NCI-H2171 (cell line): Measurements from ENCODE around the gene PDLIM7.
A peak's percentile ranks its signal among the peaks of the same experiment; 100 is the strongest.

Source experiments
- DNase-seq: peaks from one replicate; lab custom pipeline; 2025; lab: John Stamatoyannopoulos, UW

The PDLIM7 gene

GRCh38 chr5:177472460-177473442, 24.7 kb downstream of the PDLIM7 start:
- DNase-seq = peak; percentile 27

GRCh38 chr5:177471610-177472356, 25.6 kb downstream of the PDLIM7 start:
- DNase-seq = no peak

GRCh38 chr5:177470759-177471536, 26.5 kb downstream of the PDLIM7 start:
- no peak for DNase-seq

- no peak for DNase-seq
These were observed 27.5 kb downstream of the PDLIM7 start for GRCh38 chr5:177469750-177470525.

- DNase-seq = no peak
These were observed 28.4 kb downstream of the PDLIM7 start for GRCh38 chr5:177468685-177469628.

GRCh38 chr5:177468329-177468684, 29.1 kb downstream of the PDLIM7 start:
- no peak for DNase-seq

- DNase-seq = no peak
These were observed 30.0 kb downstream of the PDLIM7 start for GRCh38 chr5:177467436-177467835.

GRCh38 chr5:177466861-177467260, 30.5 kb downstream of the PDLIM7 start:
- DNase-seq = no peak

GRCh38 chr5:177465044-177465443, 32.4 kb downstream of the PDLIM7 start:
- no peak for DNase-seq

GRCh38 chr5:177462021-177462670, 35.3 kb downstream of the PDLIM7 start:
- DNase-seq = no peak

- no peak for DNase-seq
These were observed 37.4 kb downstream of the PDLIM7 start for GRCh38 chr5:177459819-177460628.

GRCh38 chr5:177459357-177459756, 38.0 kb downstream of the PDLIM7 start:
- no peak for DNase-seq

GRCh38 chr5:177458912-177459350, 38.5 kb downstream of the PDLIM7 start:
- DNase-seq = no peak

- no peak for DNase-seq
These were observed 39.3 kb downstream of the PDLIM7 start for GRCh38 chr5:177457852-177458681.

- DNase-seq = peak; percentile 41
These were observed 40.2 kb downstream of the PDLIM7 start for GRCh38 chr5:177456976-177457851.

- DNase-seq = no peak
These were observed 40.8 kb downstream of the PDLIM7 start for GRCh38 chr5:177456591-177456964.
